Fibroblast of peridontal ligament (primary cell): ENCODE measurements around the gene OR2T8.
"Not testable (repeated sequence)": the region's sequence is repeated elsewhere in the genome, so short reads cannot be mapped to it uniquely, and the experiment has no call there.

ENCODE experiments used
- DNase-seq: peaks from one replicate; pipeline ENCODE4 v3.0.0-alpha.2; 2010; ENCODE audit errors: extremely low read depth

OR2T8 gene, protein sequence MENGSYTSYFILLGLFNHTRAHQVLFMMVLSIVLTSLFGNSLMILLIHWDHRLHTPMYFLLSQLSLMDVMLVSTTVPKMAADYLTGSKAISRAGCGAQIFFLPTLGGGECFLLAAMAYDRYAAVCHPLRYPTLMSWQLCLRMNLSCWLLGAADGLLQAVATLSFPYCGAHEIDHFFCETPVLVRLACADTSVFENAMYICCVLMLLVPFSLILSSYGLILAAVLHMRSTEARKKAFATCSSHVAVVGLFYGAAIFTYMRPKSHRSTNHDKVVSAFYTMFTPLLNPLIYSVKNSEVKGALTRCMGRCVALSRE

DNA sequence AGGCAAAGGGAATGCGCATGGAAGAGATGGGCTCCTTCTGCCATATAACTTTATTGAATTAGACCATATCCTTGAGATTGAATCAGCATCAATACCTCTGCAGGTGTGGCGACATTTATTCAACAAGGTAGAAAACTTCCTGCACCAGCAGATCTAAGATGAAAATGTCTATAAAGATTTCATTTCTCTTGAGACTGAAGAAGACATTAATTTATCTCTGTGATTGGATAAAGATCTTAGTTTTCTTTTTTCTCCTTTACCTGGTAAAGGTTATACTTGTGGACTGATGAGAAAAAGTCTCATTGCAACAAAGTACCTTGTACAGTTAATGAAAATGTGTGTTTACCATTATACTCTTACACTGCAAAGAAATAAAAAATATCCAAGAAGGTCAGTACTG lies at the start of gene OR2T8:
OR2T8 (plus strand) TSS at position 301 of the 400 bp plus-strand sequence. CDS start 766 bp downstream, outside the sequence.
- DNase-seq, result no peak

DNA sequence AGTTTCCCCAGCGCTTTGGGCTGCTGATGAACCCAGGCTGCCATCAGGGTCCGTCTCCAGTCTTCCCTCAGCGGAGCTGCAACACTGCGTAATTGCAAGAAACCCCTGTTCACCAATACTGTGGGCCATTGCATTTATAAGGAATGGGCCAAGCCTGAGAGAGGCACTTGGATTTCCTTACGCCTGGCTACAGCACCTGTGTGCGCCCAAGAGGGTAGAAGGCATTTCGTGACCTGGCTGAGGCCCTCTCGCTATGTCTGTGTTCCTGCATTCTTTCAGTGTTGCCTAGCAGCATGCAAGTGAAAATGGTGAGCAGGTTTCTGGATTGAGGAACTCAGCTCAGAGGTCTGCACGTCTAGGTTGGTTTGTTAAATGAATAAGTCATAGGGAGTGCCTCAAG lies 36.7 kb upstream of the OR2T8 start:
- no peak for DNase-seq

DNA sequence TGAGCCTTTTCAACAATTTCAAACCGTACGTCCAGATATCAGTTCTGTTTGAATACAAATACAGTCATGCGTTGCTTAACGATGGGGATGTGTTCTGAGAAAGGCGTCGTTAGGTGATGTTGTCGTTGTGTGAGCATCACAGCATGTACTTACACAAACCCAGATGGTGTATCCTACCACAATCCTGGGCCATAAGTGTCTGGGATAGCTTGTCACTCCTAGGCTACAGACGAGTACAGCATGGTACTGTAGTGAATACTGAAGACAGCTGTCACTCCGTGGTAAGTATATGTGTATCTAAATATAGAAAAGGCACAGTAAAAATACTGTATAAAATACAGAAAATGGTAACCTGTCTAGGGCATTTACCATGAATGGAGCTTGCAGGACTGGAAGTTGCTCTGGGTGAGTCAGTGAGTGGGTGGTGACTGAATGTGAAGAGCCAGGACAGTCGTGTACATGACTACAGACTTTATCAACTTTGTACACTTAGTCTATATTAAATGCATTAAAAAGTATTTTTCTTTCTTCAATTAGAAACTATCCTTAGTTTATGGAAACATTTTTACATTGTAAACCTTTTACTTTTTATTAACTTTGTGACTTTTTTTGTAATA lies 35.1 kb upstream of the OR2T8 start:
- DNase-seq, result no peak

DNA sequence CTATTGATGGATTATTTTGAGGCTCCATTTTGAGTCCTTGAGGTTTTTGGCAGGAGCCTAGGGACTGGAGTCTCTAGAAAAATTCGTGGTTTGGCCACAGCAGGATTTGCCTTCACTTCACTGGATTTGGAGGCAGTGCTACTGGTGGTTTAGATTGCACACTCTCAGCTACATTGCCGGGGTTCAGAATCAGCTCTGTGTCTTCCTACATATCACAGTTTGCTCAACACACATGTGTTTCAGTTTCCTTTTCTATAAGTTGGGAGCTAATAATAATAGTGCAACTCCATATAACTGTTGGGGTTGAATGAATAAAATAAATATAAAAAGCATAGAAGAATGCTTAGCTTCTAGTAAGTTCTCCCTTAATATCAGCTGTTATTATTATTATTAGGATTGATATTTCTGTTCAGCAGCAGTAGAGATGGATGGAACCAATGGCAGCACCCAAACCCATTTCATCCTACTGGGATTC lies 24.9 kb upstream of the OR2T8 start, which contains the start of gene OR2W3:
OR2W3 (plus strand) TSS at position 425 of the 475 bp plus-strand sequence; CDS start at position 425, 0 bp downstream.
- DNase-seq, result no peak

DNA sequence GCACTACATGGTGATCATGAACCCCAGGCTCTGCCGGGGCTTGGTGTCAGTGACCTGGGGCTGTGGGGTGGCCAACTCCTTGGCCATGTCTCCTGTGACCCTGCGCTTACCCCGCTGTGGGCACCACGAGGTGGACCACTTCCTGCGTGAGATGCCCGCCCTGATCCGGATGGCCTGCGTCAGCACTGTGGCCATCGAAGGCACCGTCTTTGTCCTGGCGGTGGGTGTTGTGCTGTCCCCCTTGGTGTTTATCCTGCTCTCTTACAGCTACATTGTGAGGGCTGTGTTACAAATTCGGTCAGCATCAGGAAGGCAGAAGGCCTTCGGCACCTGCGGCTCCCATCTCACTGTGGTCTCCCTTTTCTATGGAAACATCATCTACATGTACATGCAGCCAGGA lies 24.1 kb upstream of the OR2T8 start:
- DNase-seq, result no peak

DNA sequence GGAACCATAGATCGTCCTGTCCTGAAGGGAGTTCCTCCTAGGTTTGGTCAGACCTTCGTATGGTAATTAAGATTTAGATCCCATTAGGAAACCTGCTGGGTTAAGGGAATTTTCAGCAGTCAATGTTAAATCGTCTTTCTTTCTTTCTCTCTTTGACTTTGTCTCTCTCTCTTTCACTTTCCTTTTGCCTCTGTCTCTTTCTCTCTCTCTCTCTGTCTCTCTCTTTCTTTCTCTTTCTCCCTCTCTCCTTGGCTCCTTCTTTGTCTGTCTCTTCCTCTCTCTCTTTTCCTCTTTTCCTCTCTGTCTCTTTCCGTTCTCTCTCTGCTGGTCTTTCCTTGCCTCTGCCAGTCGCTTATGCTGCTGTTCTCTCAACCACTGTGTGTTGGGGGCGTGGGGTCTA lies 15.9 kb upstream of the OR2T8 start:
- DNase-seq, result no peak

DNA sequence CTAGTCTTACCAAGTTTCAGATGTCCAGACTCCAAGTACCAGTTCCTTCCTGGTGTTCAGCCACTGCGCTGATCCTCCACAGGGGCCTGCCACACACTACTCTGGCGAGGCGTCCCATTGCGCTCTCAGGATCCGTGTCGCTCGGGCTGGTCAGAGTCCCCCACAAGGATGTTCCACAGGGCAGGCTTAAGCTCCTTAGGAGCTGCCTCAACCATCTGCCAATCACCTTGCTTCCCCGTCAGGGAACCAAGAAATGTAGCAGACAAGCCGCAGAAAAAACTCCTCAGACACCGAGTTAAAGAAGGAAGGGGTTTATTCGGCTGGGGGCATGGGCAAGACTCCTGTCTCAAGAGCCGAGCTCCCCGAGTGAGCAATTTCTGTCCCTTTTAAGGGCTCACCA lies 14.9 kb upstream of the OR2T8 start:
- no peak for DNase-seq

DNA sequence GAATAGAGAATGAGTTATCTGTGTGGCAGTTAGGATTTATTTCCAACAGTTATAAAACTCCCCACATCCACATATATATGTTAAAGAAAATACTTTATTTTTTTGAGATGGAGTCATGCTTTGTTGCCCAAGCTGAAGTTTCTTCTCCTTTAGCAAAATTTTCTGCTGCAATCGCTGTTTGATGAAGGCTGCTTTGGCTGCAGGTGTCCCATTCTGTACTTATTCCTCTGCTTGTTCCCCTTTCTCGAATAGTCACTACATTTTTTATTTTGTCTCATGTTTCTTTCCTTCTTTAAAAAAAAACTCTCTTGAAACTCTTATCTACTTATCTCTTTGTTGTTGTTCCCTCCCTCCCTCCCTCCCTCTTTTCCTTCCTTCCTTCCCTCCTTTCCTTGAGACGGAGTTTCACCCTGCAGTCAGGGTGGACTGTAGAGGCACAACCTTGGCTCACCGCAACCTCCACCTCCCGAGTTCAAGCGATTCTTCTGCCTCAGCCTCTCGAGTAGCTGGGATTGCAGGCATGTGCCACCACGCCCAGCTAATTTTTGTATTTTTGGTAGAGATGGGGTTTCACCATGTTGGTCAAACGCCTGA lies 14.0 kb upstream of the OR2T8 start:
- no peak for DNase-seq

DNA sequence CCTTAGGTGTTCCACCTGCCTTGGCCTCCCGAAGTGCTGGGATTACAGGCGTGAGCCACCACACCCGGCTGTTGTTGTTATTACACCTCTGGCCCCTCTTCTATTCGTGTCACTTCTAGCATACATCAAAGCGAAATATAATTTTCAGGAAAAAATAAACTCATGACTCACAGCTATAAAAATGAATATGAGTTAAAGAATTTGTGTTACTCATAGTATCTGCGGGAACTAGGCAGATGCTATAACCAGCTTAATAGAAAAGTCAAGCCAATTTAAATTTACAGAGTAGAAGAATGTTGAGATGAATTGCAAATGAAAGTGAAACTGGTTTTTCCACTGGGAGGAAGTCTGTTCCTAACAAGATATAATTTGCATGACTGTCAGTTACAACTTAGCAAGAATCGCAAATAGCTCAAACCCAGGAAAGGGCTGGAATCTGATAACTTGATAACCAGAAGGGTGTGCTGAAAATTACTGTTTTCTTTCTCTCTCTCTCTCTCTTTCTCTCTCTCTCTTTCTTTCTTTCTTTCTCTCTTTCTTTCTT lies 13.5 kb upstream of the OR2T8 start:
- DNase-seq, result peak; percentile 1

DNA sequence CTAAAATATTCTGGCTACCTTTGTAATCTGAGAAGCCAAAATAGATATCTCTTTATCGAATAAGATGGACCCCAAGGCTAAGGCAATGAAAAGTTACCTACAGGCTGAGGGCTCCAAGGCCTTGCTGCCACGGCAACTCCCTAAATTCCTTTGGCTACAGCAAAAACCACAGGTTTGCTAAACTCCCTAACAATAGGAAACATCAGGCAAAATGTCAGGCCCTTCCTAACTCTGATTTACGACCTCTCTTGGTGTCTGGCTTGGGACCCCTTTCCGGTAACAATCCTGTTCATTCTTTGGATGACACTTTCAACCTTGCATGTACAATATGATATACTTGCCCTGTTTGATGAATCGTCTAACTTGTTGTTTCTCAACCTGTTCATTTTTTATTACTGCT lies 11.3 kb upstream of the OR2T8 start:
- DNase-seq, result no peak

DNA sequence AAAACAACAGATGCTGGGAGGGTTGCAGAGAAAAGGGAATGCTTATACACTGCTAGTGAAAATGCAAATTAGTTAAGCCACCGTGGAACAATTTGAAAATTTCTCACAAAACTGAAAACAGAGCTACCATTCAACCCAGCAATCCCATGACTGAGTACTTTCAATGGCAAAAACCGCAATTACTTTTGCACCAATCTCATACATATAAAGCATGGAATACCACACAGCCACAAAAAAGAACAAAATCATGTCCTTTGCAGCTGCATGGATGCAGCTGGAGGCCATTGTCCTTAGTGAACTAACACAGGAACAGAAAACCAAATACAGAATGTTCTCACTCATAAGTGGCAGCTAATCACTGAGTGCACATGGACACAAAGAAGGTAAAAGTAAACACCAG lies 6.3 kb upstream of the OR2T8 start:
- DNase-seq, result no peak

DNA sequence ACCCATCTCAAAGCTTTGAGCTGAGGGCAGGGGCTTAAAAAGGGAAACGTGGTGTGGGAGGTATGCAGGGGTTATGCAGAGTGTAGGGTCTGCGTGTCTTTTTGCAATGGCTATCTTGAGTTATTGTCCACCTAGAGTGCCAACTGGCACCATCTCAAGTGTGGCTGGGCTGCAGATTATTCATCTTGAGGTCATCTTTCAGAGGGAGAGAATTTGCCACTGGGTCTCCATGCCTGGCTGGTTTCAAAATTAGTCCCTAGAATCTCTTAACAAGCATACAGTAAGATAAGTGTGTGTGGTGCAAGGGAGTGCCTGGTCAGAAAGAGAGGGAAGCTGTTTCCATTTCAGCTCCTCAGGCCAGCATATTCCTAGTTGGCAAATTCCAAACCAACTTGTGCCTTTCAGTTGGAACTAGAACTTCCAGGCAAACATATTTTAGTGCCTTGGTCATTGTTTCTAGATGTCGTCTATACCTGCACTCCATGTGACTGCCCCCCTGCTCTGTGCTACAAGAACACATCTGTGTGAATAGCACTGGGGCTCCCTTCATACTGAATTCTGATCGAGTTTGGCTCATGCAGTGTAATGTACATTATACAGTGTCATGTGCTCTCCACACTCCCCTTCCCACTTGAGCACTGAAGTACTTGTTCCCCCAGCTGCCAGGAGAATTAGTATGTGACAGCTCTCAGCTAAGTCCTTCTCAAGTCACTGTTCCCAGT lies 5.0 kb upstream of the OR2T8 start:
- no peak for DNase-seq

DNA sequence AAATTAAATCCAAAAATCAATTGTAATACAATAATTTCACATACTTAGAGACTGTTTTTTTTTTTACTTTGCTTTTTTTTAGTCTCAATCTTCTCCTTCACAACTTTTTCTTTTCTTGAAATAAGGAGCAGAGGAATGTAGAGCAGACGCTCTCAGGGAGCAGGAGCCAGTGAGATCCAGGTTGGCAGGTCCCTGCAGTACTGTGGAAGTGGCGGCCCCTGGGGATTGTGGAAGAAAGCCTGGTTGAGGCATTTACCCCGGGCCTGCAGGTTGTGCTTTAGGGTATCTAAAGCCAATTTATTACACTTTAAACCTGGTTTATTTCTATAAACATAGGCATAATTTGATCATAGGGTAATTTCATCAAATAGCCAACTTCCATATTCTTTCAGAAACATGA lies 3.9 kb downstream of the OR2T8 start:
- no peak for DNase-seq

DNA sequence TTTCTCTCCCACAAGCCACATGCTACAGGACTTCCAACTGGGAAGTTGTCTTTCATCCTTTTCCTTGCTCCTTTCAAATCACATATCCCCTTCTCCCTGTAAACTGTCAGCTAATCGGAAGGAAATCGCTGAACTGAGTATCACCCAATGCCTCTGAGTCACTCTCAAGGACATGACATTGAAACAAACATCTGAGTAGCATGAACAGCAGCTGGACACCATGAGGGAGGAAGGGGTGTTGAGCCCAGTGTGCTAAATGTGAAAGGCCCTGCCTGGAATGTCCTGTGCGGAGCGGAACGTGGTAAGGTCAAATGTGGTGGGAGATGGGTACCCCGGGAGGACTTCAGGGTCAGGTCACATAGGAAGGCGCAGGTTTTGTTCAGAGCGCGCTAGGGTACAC lies 4.8 kb downstream of the OR2T8 start, which contains the start of gene OR2AJ1:
OR2AJ1 (plus strand) TSS at position 22 of the 400 bp plus-strand sequence. CDS start 8,880 bp downstream, outside the sequence.
- no peak for DNase-seq

DNA sequence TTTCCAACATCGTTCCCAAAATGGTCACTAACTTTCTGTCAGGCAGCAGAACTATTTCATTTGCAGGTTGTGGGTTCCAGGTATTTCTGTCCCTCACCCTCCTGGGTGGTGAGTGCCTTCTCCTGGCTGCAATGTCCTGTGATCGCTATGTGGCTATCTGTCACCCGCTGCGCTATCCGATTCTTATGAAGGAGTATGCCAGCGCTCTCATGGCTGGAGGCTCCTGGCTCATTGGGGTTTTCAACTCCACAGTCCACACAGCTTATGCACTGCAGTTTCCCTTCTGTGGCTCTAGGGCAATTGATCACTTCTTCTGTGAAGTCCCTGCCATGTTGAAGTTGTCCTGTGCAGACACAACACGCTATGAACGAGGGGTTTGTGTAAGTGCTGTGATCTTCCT lies 13.9 kb downstream of the OR2T8 start:
- DNase-seq, result no peak

DNA sequence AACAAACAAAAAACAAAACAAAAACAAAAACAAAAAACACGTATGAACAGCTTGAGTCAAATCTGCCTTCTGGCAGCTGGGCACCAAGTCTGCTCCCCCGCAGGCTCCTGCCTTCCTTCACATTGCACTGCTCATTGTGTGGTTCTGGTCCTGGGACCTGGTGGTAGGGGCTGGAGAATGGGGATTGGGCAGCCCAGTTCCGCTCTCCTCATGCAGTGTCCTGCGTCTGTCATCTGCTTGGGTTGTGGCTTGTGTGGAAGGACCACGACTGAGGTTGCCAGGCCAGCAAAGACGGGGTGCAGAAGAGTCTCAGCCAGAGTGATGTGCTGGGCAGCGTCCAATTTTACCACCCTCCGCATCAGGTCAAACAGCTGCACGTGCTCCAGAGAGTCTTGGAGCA lies 15.7 kb downstream of the OR2T8 start:
- DNase-seq, result no peak

DNA sequence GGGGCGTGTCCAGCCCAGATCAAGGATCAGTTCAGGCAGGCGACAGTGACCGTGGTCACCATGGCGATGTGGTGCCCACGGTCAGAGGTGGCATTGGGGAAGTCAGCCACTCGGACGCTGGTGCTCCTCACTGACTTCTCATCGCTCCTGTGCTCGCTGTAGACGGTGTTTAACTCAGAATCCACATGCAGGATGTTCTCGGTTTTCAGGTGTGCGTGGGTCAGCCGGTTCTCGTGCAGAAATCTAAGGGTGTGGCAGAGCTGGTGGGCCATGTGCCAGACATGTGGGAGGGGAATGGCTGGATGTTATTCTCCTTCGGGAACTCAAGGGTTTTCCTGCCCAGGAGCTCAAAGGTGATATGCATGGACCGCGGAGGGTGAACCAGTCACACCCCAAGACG lies 16.4 kb downstream of the OR2T8 start:
- DNase-seq, result no peak

DNA sequence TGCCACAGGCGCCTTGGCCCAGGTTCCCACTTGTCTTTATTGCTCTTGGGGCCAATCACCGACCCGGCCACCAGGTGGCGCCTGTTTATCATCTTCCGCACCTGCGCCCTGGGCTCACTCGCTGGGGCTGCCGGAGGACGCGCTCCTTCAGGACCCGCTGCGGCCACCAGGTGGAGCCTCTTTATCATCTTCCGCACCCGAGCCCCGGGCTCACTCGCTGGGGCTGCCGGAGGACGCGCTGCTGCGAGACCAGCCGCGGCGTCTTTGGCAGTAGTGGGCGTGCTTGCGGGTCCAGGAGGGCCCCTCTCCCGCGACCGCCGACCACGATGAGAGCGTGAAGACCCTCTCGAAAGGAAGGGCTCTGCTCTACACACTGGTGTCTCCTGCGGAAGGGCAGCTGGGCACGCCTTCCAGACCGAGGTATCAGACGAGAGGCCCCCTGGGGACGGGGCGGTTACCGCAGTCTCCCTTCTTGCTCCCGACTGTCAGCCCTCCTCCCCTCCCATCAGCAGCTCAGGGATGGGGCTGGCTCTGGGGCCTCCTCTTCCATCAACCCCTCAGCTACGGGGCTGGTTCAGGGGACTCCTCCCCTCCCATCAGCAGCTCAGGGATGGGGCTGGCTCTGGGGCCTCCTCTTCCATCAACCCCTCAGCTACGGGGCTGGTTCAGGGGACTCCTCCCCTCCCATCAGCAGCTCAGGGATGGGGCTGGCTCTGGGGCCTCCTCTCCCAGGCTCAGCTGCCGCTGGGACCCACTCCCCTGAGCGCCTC lies 17.1 kb downstream of the OR2T8 start:
- not testable (repeated sequence) for DNase-seq

DNA sequence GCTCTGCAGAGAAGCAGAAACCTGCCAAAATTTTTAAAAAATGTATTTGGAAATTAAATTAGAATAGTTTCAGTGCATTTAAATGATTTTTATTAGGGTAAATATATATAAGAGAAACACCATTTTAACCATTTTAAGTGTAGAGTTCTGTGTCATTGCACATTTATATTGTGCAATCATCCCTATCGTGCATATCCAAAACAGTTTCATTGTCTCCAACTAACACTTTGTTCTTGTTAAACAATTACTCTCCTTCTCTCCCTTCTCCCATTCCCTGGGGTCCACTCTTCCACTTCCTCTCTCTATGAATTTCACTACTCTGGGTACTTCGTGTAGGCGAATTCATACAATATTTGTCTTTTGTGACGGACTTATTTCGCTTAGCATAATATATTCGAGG lies 22.6 kb downstream of the OR2T8 start:
- DNase-seq, result no peak

DNA sequence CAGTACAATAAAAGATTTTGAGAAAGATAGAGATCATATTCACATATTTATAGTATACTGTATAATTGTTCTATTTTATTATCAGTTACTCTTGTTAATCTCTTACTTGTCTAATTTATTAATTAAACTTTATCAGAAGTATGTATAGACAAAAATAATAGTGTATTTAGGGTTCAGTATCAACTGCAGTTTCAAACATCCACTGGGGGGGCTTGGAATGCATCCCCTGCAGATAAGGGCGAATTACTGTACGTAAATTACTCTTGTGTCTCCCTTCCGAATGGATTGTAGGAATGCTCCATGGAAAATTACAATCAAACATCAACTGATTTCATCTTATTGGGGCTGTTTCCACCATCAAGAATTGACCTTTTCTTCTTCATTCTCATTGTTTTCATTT lies 28.5 kb downstream of the OR2T8 start, which contains the start of gene OR2L8:
OR2L8 (plus strand) TSS at position 301 of the 400 bp plus-strand sequence; CDS start at position 301, 0 bp downstream.
- no peak for DNase-seq

DNA sequence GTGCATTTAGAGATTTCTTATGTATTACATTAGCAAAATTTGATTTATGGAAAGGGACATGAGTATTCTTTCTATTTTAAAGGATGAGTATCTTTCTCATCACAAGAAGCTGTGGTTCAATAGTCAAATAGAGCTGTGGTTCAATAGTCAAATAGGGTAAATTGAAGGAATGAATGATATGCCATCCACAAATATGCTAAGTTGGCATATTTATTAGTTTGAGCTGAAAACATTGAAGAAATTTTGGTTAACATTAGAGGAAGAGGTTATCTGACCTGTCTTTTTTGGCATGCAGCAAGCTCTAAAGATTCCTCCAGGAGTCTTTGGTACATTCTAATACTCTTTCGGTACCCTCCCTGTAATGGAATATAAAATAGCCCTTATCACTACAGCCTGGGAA lies 33.4 kb downstream of the OR2T8 start:
- no peak for DNase-seq
